WTC11 (cell line): ENCODE results near the gene SPNS2. TPM values are rescaled to one million over a fixed set of nuclear protein-coding genes. Genes with fewer than 3 reads are reported as not detected.

Experiments used
- ATAC-seq: fragments of 200-7000 bp; cut with Tn5 transposase; 2 replicates; pipeline ENCODE4 v1.10.0; 2021; ENCODE audit warnings: mild to moderate bottlenecking, moderate library complexity
- CTCF ChIA-PET: fragments of 300-600 bp; sonication (Branson Sonifier 250); formaldehyde crosslinking; loops from one replicate; lab custom pipeline; 2021; ENCODE audit warnings: antibody characterized with exemption; lab: Charles Lee
- POLR2A ChIA-PET: fragments of 350-600 bp; sonication (Branson Sonifier 250); formaldehyde crosslinking; loops from one replicate; lab custom pipeline; 2021; ENCODE audit warnings: antibody characterized with exemption; lab: Charles Lee
- DNase-seq: peaks from one replicate; pipeline ENCODE4 v3.0.0; 2021; ENCODE audit warnings: low spot score
- H3K27ac Mint-ChIP-seq: 2 replicates; pipeline ENCODE4 v1.8.0; 2021; ENCODE audit warnings: mixed read lengths
- H3K27me3 Mint-ChIP-seq: 2 replicates; pipeline ENCODE4 v1.8.0; 2021; ENCODE audit warnings: low read depth, mild to moderate bottlenecking, moderate library complexity, mixed read lengths
- H3K36me3 Mint-ChIP-seq: 2 replicates; pipeline ENCODE4 v1.8.0; 2021; ENCODE audit warnings: mixed read lengths
- H3K4me1 Mint-ChIP-seq: 2 replicates; pipeline ENCODE4 v1.8.0; 2022; ENCODE audit warnings: mixed read lengths
- H3K4me3 Mint-ChIP-seq: 2 replicates; pipeline ENCODE4 v1.8.0; 2021; ENCODE audit warnings: mild to moderate bottlenecking, moderate library complexity, mixed read lengths
- H3K9me3 Mint-ChIP-seq: 2 replicates; pipeline ENCODE4 v1.8.0; 2021; ENCODE audit warnings: mixed read lengths
- CREM ChIP-seq: sonication (generic); formaldehyde crosslinking; IDR thresholded peaks from 2 replicates; pipeline ENCODE4 v1.8.1; 2022; ENCODE audit warnings: mild to moderate bottlenecking, missing genetic modification reagents, moderate library complexity
- IRF2 ChIP-seq: sonication (generic); formaldehyde crosslinking; IDR thresholded peaks from 2 replicates; pipeline ENCODE4 v1.8.0; 2022; ENCODE audit warnings: low read depth, missing genetic modification reagents, borderline replicate concordance
- NR3C1 ChIP-seq: sonication (generic); formaldehyde crosslinking; conservative IDR thresholded peaks from 2 replicates; pipeline ENCODE4 v1.8.1; 2023; ENCODE audit warnings: low read depth, mild to moderate bottlenecking, missing genetic modification reagents
- OVOL2 ChIP-seq: fragments of 250-450 bp; sonication (Bioruptor Pico); IDR thresholded peaks from 2 replicates; pipeline ENCODE4 v1.9.0; 2021; ENCODE audit warnings: mild to moderate bottlenecking, borderline replicate concordance
- SMAD4 ChIP-seq: sonication (generic); formaldehyde crosslinking; IDR thresholded peaks from 2 replicates; pipeline ENCODE4 v1.8.0; 2022; ENCODE audit warnings: mild to moderate bottlenecking, missing genetic modification reagents
- ZNF219 ChIP-seq: sonication (generic); formaldehyde crosslinking; IDR thresholded peaks from 2 replicates; pipeline ENCODE4 v1.8.0; 2023; ENCODE audit warnings: missing genetic modification reagents, mild to moderate bottlenecking, borderline replicate concordance
- total RNA-seq: library from RNA; stranded (reverse); gene quantifications from 3 replicates; pipeline ENCODE4 v1.2.3, GENCODE V29; 2021
- TF ChIP-seq, protein P1 (sequence below): fragments of 250-450 bp; sonication (Bioruptor Pico); IDR thresholded peaks from 2 replicates; pipeline ENCODE4 v1.9.0; 2021; ENCODE audit warnings: mild to moderate bottlenecking
- TF ChIP-seq, protein P2 (sequence below): sonication (generic); formaldehyde crosslinking; IDR thresholded peaks from 2 replicates; pipeline ENCODE4 v1.8.0; 2022; ENCODE audit warnings: mild to moderate bottlenecking, missing genetic modification reagents
- TF ChIP-seq, protein P3 (sequence below): sonication (generic); formaldehyde crosslinking; IDR thresholded peaks from 2 replicates; pipeline ENCODE4 v1.8.0; 2023; ENCODE audit warnings: missing genetic modification reagents
- TF ChIP-seq, protein P4 (sequence below): sonication (generic); formaldehyde crosslinking; IDR thresholded peaks from 2 replicates; pipeline ENCODE4 v1.8.1; 2022; ENCODE audit warnings: mild to moderate bottlenecking, moderate library complexity, missing genetic modification reagents
- TF ChIP-seq, protein P5 (sequence below): sonication (generic); formaldehyde crosslinking; IDR thresholded peaks from 2 replicates; pipeline ENCODE4 v1.8.0; 2023; ENCODE audit warnings: missing genetic modification reagents, mild to moderate bottlenecking, borderline replicate concordance
- TF ChIP-seq, protein P6 (sequence below): sonication (generic); formaldehyde crosslinking; IDR thresholded peaks from 2 replicates; pipeline ENCODE4 v1.8.1; 2023; ENCODE audit warnings: mild to moderate bottlenecking, moderate library complexity, missing genetic modification reagents
- TF ChIP-seq, protein P7 (sequence below): sonication (generic); formaldehyde crosslinking; IDR thresholded peaks from 2 replicates; pipeline ENCODE4 v1.8.0; 2023; ENCODE audit warnings: mild to moderate bottlenecking, missing genetic modification reagents
- TF ChIP-seq, protein P8 (sequence below): sonication (generic); formaldehyde crosslinking; IDR thresholded peaks from 2 replicates; pipeline ENCODE4 v1.8.0; 2022; ENCODE audit warnings: mild to moderate bottlenecking, missing genetic modification reagents
- TF ChIP-seq, protein P9 (sequence below): fragments of 250-450 bp; sonication (Bioruptor Pico); IDR thresholded peaks from 2 replicates; pipeline ENCODE4 v1.9.0; 2021; ENCODE audit warnings: moderate library complexity, mild to moderate bottlenecking, inconsistent platforms, borderline replicate concordance
- TF ChIP-seq, protein P10 (sequence below): sonication (generic); formaldehyde crosslinking; conservative IDR thresholded peaks from 2 replicates; pipeline ENCODE4 v1.8.1; 2022; ENCODE audit warnings: mild to moderate bottlenecking, missing genetic modification reagents
- TF ChIP-seq, protein P11 (sequence below): sonication (generic); formaldehyde crosslinking; IDR thresholded peaks from 2 replicates; pipeline ENCODE4 v1.8.1; 2022; ENCODE audit warnings: low read depth, missing genetic modification reagents, borderline replicate concordance
- TF ChIP-seq, protein P12 (sequence below): sonication (generic); formaldehyde crosslinking; IDR thresholded peaks from 2 replicates; pipeline ENCODE4 v1.8.1; 2023; ENCODE audit warnings: mild to moderate bottlenecking, missing genetic modification reagents, moderate library complexity

Gene SPNS2
- total RNA-seq, 1 experiment from 2014 or later = 0.87 TPM

DNA sequence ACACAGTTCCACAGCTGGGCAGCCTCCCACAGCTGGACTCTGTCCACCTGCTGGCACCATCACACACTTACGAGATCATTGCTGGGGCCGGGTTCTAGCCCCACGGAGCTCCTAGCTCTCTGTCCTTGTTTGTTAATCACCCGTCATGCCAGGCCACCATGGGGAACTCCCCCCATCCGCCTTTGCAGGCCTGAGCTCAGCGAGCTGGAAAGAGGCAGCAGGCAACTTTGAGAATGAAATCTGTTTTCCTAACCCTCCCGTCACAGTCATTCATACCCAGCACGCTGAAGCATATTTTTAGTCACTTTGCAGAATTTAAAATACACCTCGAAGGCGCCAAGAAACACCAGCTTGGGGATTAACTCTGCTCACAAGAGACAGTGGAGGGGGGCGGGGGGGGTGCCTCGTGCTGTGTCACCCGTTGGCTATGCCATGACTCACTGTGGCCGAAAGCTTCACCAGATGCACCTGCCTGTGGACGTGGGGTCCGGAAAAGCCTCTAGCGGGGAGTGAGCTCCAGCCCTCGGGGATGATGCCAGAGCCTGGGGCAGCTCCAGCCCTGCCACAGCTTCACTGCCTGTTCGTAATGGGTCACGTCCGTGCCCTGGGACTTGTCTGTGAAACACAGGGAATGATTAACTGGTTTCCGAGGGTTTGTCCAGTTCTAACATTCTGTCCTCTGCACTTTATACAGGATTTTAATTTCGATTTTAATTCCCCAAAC lies 1.4 kb upstream of the SPNS2 start:
- Mint-ChIP-seq H3K9me3 (no peaks in the 10 kb centered on the region), H3K4me3 (peak overlapping the region; percentile 40), H3K27ac (no peak overlapping the region), H3K36me3 (no peaks in the 10 kb centered on the region), H3K4me1 (peaks cover 16% of the 10 kb centered on the region), H3K27me3 (peaks cover 63% of the 10 kb centered on the region)
- ChIA-PET CTCF (interaction anchor here (0.6 to 4.3 kb wide), 2 partner anchors 77 to 634 kb away, joined by 3 to 30 read pairs; no protein-coding TSS in a partner anchor), POLR2A (interaction anchor here (0.6 kb wide), 1 partner anchor 19 kb away, joined by 6 read pairs; no protein-coding TSS in a partner anchor)
- no peak for ATAC-seq
- DNase-seq = no peak
- TF ChIP-seq, protein P1, sequence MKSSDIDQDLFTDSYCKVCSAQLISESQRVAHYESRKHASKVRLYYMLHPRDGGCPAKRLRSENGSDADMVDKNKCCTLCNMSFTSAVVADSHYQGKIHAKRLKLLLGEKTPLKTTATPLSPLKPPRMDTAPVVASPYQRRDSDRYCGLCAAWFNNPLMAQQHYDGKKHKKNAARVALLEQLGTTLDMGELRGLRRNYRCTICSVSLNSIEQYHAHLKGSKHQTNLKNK (CRISPR knock-in tag) = no peak
- TF ChIP-seq, protein P2, sequence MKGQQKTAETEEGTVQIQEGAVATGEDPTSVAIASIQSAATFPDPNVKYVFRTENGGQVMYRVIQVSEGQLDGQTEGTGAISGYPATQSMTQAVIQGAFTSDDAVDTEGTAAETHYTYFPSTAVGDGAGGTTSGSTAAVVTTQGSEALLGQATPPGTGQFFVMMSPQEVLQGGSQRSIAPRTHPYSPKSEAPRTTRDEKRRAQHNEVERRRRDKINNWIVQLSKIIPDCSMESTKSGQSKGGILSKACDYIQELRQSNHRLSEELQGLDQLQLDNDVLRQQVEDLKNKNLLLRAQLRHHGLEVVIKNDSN = no peak
- TF ChIP-seq, protein P3, sequence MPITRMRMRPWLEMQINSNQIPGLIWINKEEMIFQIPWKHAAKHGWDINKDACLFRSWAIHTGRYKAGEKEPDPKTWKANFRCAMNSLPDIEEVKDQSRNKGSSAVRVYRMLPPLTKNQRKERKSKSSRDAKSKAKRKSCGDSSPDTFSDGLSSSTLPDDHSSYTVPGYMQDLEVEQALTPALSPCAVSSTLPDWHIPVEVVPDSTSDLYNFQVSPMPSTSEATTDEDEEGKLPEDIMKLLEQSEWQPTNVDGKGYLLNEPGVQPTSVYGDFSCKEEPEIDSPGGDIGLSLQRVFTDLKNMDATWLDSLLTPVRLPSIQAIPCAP (CRISPR knock-in tag) = no peak
- no peak for TF ChIP-seq CREM
- TF ChIP-seq, protein P4, sequence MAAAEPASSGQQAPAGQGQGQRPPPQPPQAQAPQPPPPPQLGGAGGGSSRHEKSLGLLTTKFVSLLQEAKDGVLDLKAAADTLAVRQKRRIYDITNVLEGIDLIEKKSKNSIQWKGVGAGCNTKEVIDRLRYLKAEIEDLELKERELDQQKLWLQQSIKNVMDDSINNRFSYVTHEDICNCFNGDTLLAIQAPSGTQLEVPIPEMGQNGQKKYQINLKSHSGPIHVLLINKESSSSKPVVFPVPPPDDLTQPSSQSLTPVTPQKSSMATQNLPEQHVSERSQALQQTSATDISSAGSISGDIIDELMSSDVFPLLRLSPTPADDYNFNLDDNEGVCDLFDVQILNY (CRISPR knock-in tag) = no peak
- TF ChIP-seq, protein P5, sequence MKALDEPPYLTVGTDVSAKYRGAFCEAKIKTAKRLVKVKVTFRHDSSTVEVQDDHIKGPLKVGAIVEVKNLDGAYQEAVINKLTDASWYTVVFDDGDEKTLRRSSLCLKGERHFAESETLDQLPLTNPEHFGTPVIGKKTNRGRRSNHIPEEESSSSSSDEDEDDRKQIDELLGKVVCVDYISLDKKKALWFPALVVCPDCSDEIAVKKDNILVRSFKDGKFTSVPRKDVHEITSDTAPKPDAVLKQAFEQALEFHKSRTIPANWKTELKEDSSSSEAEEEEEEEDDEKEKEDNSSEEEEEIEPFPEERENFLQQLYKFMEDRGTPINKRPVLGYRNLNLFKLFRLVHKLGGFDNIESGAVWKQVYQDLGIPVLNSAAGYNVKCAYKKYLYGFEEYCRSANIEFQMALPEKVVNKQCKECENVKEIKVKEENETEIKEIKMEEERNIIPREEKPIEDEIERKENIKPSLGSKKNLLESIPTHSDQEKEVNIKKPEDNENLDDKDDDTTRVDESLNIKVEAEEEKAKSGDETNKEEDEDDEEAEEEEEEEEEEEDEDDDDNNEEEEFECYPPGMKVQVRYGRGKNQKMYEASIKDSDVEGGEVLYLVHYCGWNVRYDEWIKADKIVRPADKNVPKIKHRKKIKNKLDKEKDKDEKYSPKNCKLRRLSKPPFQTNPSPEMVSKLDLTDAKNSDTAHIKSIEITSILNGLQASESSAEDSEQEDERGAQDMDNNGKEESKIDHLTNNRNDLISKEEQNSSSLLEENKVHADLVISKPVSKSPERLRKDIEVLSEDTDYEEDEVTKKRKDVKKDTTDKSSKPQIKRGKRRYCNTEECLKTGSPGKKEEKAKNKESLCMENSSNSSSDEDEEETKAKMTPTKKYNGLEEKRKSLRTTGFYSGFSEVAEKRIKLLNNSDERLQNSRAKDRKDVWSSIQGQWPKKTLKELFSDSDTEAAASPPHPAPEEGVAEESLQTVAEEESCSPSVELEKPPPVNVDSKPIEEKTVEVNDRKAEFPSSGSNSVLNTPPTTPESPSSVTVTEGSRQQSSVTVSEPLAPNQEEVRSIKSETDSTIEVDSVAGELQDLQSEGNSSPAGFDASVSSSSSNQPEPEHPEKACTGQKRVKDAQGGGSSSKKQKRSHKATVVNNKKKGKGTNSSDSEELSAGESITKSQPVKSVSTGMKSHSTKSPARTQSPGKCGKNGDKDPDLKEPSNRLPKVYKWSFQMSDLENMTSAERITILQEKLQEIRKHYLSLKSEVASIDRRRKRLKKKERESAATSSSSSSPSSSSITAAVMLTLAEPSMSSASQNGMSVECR (CRISPR knock-in tag) = no peak
- TF ChIP-seq, protein P6, sequence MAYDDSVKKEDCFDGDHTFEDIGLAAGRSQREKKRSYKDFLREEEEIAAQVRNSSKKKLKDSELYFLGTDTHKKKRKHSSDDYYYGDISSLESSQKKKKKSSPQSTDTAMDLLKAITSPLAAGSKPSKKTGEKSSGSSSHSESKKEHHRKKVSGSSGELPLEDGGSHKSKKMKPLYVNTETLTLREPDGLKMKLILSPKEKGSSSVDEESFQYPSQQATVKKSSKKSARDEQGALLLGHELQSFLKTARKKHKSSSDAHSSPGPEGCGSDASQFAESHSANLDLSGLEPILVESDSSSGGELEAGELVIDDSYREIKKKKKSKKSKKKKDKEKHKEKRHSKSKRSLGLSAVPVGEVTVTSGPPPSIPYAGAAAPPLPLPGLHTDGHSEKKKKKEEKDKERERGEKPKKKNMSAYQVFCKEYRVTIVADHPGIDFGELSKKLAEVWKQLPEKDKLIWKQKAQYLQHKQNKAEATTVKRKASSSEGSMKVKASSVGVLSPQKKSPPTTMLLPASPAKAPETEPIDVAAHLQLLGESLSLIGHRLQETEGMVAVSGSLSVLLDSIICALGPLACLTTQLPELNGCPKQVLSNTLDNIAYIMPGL (CRISPR knock-in tag) = no peak
- TF ChIP-seq, protein P7, sequence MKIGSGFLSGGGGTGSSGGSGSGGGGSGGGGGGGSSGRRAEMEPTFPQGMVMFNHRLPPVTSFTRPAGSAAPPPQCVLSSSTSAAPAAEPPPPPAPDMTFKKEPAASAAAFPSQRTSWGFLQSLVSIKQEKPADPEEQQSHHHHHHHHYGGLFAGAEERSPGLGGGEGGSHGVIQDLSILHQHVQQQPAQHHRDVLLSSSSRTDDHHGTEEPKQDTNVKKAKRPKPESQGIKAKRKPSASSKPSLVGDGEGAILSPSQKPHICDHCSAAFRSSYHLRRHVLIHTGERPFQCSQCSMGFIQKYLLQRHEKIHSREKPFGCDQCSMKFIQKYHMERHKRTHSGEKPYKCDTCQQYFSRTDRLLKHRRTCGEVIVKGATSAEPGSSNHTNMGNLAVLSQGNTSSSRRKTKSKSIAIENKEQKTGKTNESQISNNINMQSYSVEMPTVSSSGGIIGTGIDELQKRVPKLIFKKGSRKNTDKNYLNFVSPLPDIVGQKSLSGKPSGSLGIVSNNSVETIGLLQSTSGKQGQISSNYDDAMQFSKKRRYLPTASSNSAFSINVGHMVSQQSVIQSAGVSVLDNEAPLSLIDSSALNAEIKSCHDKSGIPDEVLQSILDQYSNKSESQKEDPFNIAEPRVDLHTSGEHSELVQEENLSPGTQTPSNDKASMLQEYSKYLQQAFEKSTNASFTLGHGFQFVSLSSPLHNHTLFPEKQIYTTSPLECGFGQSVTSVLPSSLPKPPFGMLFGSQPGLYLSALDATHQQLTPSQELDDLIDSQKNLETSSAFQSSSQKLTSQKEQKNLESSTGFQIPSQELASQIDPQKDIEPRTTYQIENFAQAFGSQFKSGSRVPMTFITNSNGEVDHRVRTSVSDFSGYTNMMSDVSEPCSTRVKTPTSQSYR (CRISPR knock-in tag) = no peak
- TF ChIP-seq NR3C1 (CRISPR knock-in tag) = no peak
- TF ChIP-seq ZNF219 (CRISPR knock-in tag) = no peak
- TF ChIP-seq, protein P8, sequence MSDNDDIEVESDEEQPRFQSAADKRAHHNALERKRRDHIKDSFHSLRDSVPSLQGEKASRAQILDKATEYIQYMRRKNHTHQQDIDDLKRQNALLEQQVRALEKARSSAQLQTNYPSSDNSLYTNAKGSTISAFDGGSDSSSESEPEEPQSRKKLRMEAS (CRISPR knock-in tag) = no peak
- TF ChIP-seq OVOL2 (CRISPR knock-in tag) = no peak
- TF ChIP-seq, protein P9, sequence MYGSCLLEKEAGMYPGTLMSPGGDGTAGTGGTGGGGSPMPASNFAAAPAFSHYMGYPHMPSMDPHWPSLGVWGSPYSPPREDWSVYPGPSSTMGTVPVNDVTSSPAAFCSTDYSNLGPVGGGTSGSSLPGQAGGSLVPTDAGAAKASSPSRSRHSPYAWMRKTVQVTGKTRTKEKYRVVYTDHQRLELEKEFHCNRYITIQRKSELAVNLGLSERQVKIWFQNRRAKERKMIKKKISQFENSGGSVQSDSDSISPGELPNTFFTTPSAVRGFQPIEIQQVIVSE = no peak
- TF ChIP-seq, protein P10, sequence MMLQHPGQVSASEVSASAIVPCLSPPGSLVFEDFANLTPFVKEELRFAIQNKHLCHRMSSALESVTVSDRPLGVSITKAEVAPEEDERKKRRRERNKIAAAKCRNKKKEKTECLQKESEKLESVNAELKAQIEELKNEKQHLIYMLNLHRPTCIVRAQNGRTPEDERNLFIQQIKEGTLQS (CRISPR knock-in tag) = no peak
- TF ChIP-seq, protein P11, sequence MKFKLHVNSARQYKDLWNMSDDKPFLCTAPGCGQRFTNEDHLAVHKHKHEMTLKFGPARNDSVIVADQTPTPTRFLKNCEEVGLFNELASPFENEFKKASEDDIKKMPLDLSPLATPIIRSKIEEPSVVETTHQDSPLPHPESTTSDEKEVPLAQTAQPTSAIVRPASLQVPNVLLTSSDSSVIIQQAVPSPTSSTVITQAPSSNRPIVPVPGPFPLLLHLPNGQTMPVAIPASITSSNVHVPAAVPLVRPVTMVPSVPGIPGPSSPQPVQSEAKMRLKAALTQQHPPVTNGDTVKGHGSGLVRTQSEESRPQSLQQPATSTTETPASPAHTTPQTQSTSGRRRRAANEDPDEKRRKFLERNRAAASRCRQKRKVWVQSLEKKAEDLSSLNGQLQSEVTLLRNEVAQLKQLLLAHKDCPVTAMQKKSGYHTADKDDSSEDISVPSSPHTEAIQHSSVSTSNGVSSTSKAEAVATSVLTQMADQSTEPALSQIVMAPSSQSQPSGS (CRISPR knock-in tag) = no peak
- no peak for TF ChIP-seq SMAD4
- TF ChIP-seq IRF2 (CRISPR knock-in tag) = no peak
- TF ChIP-seq, protein P12, sequence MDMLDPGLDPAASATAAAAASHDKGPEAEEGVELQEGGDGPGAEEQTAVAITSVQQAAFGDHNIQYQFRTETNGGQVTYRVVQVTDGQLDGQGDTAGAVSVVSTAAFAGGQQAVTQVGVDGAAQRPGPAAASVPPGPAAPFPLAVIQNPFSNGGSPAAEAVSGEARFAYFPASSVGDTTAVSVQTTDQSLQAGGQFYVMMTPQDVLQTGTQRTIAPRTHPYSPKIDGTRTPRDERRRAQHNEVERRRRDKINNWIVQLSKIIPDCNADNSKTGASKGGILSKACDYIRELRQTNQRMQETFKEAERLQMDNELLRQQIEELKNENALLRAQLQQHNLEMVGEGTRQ (CRISPR knock-in tag) = no peak
